Measurements from ENCODE around the gene CEBPA.

GRCh38 chr19:33343859-33344572, 41.7 kb upstream of the CEBPA start:
- TF ChIP-seq CTCF (IDR thresholded peaks at IDR 0.05) (no peak), POLR2A (IDR thresholded peaks at IDR 0.05) (no peak)
